GM21717 (cell line): ENCODE results near the gene TOMM5.

Experiments
- ATAC-seq: cut with Tn5 transposase; IDR thresholded peaks from one replicate; pipeline ENCODE4 v1.9.1; 2021; ENCODE audit warnings: mild to moderate bottlenecking, moderate library complexity; ENCODE audit not compliant: unreplicated experiment

The TOMM5 gene

GRCh38 chr9:37592108-37592951 is at the start of gene TOMM5:
TSS of gene TOMM5 (minus strand) at chr9:37592597. CDS start at chr9:37592532, 65 bp downstream.
- peak; percentile 90 for ATAC-seq

GRCh38 chr9:37641331-37641730 is 48.9 kb upstream of the TOMM5 start:
- ATAC-seq: no peak

- no peak for ATAC-seq
These were observed 47.8 kb upstream of the TOMM5 start for GRCh38 chr9:37640246-37640645.

- ATAC-seq: no peak
These were observed 47.4 kb upstream of the TOMM5 start for GRCh38 chr9:37639841-37640240.

- ATAC-seq: no peak
These were observed 46.8 kb upstream of the TOMM5 start for GRCh38 chr9:37639109-37639762.

- ATAC-seq: no peak
These were observed 44.4 kb upstream of the TOMM5 start for GRCh38 chr9:37636511-37637448.

- ATAC-seq: no peak
These were observed 43.4 kb upstream of the TOMM5 start for GRCh38 chr9:37635808-37636207.

- ATAC-seq: no peak
These were observed 40.1 kb upstream of the TOMM5 start for GRCh38 chr9:37632479-37632878.

- ATAC-seq: no peak
These were observed 34.4 kb upstream of the TOMM5 start for GRCh38 chr9:37626708-37627292.

- no peak for ATAC-seq
These were observed 33.4 kb upstream of the TOMM5 start for GRCh38 chr9:37625758-37626147.

- ATAC-seq: no peak
These were observed 32.8 kb upstream of the TOMM5 start for GRCh38 chr9:37625036-37625757.

- ATAC-seq: no peak
These were observed 31.7 kb upstream of the TOMM5 start for GRCh38 chr9:37624073-37624472.

GRCh38 chr9:37623267-37623666 is 30.9 kb upstream of the TOMM5 start:
- ATAC-seq: no peak

- no peak for ATAC-seq
These were observed 30.1 kb upstream of the TOMM5 start for GRCh38 chr9:37622462-37622861.

- ATAC-seq: no peak
These were observed 29.1 kb upstream of the TOMM5 start for GRCh38 chr9:37621273-37622121.

GRCh38 chr9:37620396-37620795 is 28.0 kb upstream of the TOMM5 start:
- ATAC-seq: no peak

GRCh38 chr9:37619806-37620205 is 27.4 kb upstream of the TOMM5 start:
- ATAC-seq: no peak

GRCh38 chr9:37618817-37619216 is 26.4 kb upstream of the TOMM5 start:
- ATAC-seq: no peak

- ATAC-seq: no peak
These were observed 25.4 kb upstream of the TOMM5 start for GRCh38 chr9:37617832-37618231.
